Measurements from ENCODE around the gene SCYGR1. TPM values are rescaled to one million over a fixed set of nuclear protein-coding genes. Genes with fewer than 3 reads are reported as not detected.
A peak's percentile ranks its signal among the peaks of the same experiment; 100 is the strongest.

SCYGR1 gene
- total and polyA plus RNA-seq, 2 of the 13 experiments (the other 11 are each of a cell fraction or from before 2014, with no cell fraction given), result not detected

GRCh38 chr2:227406177-227407031 lies 18.7 kb upstream of the SCYGR1 start (continued):
- TF ChIP-seq DNMT3B (CRISPR knock-in tag; conservative IDR thresholded peaks at IDR 0.05) (0 out of 2 replicates have a peak, but pooled peaks have one; percentile 49), SIN3A (IDR thresholded peaks at IDR 0.05; ENCODE audit: borderline replicate concordance, low read depth, low read length) (no peak), RBFOX2 (IDR thresholded peaks at IDR 0.05; ENCODE audit: low read depth, low read length) (peak; percentile 23; the same call in 1 of the 2 replicates), ZBTB38 (CRISPR knock-in tag; IDR thresholded peaks at IDR 0.05) (no peak), KAT8 (CRISPR knock-in tag; IDR thresholded peaks at IDR 0.05) (peak; percentile 87), HDAC1 (CRISPR knock-in tag; IDR thresholded peaks at IDR 0.05) (0 out of 2 replicates have a peak, but pooled peaks have one; percentile 50), MXI1 (IDR thresholded peaks at IDR 0.05; ENCODE audit: borderline replicate concordance, low read depth, low read length) (no peak; the same call in 2 of the 3 replicates), GATA4 (IDR thresholded peaks at IDR 0.05; ENCODE audit: borderline replicate concordance, low read depth) (no peak), ZNF230 (CRISPR knock-in tag; IDR thresholded peaks at IDR 0.05) (0 out of 2 replicates have a peak, but pooled peaks have one; percentile 15), MIER2 (CRISPR knock-in tag; IDR thresholded peaks at IDR 0.05) (peak; percentile 75; the same call in 1 of the 2 replicates), ZNF550 (CRISPR knock-in tag; IDR thresholded peaks at IDR 0.05; ENCODE audit: borderline replicate concordance) (no peak), ZNF781 (CRISPR knock-in tag; IDR thresholded peaks at IDR 0.05; ENCODE audit: borderline replicate concordance, not compliant biosample characterization) (peak; percentile 72), TARDBP (CRISPR knock-in tag; IDR thresholded peaks at IDR 0.05) (peak; percentile 66; the same call in 1 of the 2 replicates), NR2F1 (CRISPR knock-in tag; IDR thresholded peaks at IDR 0.05) (no peak), ZNF44 (CRISPR knock-in tag; IDR thresholded peaks at IDR 0.05) (no peak), MTF1 (CRISPR knock-in tag; IDR thresholded peaks at IDR 0.05) (no peak), ZNF101 (CRISPR knock-in tag; IDR thresholded peaks at IDR 0.05; ENCODE audit: borderline replicate concordance, low read depth) (no peak), NR1H2 (CRISPR knock-in tag; IDR thresholded peaks at IDR 0.05; ENCODE audit: borderline replicate concordance, low read depth) (no peak), JUN (CRISPR knock-in tag; IDR thresholded peaks at IDR 0.05) (no peak; the same call in 1 of the 2 replicates)
- TF ChIP-seq, protein P1, sequence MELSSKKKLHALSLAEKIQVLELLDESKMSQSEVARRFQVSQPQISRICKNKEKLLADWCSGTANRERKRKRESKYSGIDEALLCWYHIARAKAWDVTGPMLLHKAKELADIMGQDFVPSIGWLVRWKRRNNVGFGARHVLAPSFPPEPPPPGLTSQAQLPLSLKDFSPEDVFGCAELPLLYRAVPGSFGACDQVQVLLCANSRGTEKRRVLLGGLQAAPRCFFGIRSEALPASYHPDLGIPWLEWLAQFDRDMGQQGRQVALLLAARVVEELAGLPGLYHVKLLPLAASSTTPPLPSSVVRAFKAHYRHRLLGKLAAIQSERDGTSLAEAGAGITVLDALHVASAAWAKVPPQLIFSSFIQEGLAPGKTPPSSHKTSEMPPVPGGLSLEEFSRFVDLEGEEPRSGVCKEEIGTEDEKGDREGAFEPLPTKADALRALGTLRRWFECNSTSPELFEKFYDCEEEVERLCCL (CRISPR knock-in tag; IDR thresholded peaks at IDR 0.05; ENCODE audit: borderline replicate concordance), result no peak

All from HepG2 (cell line).